GM18526 (cell line): ENCODE results near the gene HSPBP1.

Source experiments
- POLR2A ChIP-seq: IDR thresholded peaks from 3 replicates; pipeline ENCODE4 v1.6.1; 2011; ENCODE audit not compliant: insufficient read length; ENCODE audit errors: extremely low read depth

HSPBP1 gene, protein sequence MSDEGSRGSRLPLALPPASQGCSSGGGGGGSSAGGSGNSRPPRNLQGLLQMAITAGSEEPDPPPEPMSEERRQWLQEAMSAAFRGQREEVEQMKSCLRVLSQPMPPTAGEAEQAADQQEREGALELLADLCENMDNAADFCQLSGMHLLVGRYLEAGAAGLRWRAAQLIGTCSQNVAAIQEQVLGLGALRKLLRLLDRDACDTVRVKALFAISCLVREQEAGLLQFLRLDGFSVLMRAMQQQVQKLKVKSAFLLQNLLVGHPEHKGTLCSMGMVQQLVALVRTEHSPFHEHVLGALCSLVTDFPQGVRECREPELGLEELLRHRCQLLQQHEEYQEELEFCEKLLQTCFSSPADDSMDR

DNA sequence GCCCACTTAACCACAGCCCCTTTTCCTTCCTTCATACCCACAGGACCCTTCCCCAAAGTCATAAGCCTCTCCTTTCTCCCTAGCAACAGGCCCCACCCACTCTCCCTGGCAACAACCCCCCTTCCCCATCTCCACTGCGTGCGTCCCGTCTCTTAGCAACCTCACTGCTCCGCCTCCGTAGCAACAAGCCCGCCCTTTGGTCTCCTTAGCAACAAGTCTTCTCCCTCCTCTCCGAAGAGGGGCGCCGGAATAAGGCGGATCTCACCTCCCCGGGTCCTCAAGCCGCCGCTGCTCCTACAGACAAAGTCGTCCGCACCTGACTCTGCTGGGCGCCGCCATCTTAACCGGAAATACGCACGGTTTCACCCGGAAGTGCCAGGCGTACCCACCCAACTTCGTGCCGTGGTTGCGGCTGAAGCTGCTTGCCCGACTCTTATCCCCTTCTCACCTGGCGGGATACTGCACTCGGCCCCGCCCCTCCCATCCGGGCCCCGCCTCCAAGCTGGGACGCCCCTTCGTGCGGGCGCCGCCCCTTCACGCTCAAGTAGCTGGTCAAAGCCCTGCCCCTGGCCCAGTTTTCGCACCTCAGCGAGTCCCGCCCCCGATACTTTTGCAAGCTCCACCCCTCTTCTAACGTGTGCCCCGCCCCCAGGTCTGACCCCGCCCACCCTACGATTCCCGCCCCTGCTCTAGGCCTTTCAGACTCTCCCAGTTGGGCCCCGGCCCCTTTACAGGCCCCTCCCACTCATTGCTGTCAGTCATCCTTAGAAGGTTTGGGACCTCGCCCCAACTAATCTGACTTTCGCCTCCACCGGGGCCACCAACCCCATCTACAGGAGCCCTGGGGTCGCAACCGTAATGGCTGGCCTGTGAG lies at the start of gene HSPBP1:
Gene HSPBP1 (minus strand): TSS at position 341 of the 874 bp plus-strand sequence. CDS start 502 bp downstream, outside the sequence.
- peak; percentile 68 for TF ChIP-seq POLR2A

DNA sequence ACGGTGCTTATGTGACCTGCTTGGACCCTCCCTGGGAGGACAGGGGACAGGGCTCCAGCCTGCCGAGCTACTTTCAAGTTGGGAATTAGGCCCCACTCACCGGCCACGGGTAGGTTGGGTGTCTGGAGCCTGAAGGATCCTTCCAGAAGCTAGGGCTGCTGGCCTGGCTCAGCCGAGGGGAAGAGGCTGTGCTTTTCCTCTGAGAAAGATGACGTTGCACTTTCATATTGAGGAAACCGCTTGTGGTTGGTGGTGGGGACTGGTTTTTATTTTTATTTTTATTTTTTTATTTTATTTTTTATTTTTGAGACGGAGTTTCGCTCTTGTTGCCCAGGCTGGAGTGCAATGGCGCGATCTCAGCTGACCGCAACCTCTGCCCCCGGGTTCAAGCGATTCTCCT lies 45.3 kb upstream of the HSPBP1 start, which contains the start of gene TMEM150B:
Gene TMEM150B (minus strand): TSS at position 170 of the 400 bp plus-strand sequence. CDS start 4,305 bp downstream, outside the sequence.
- no peak for TF ChIP-seq POLR2A

DNA sequence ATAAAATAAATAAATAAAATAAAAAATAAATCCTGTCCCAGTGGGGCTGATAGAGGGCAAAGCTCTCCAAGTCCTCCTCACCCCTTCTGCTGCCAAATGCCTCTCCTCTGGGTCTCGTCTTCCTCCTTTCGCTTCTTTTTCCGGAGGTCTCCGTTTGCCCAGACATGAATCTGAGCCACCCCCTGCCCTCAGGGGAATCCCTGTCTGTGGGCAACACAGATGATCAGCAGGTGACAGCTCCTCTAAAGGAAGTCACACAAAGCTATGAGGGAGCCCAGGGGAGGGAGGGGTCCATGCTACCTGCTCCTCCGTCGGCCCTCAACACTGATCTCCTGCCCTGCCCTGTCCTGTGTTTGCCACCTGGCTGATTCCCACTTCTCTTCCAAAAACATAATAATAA lies 44.8 kb upstream of the HSPBP1 start:
- no peak for TF ChIP-seq POLR2A

DNA sequence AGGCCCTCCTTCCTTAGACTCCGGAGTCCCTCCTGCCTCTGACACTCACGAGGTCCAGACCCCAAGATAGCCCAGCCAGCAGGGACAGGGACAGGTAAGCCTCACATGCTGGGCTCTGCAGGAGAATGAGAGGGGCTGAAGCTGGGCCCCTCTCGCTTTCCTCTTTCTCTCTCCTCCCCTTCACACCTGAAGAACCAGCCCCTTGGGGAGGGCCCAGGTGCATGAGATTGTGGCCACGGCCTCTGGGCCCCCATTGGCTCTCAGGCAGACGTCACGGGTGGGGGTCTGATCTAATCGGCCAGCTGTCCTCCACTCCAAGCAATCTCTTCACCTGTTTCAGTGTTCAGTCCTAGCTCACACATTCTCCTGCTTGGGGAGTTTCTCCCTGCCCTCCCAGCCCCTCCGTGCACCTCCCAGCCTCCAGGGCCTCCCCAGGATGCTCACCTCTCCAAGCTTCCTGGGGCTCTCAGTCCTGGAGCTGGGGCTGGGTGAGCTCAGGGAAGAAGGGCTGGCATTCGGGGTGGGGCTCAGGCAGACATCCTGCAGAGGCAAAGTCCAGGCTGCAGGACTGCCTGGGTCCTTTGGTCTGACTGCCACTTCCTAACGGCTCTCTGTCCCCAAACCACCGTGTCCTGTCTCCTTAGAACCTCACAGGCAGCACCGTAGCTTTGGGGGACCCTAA lies 42.4 kb upstream of the HSPBP1 start:
- TF ChIP-seq POLR2A, result no peak

DNA sequence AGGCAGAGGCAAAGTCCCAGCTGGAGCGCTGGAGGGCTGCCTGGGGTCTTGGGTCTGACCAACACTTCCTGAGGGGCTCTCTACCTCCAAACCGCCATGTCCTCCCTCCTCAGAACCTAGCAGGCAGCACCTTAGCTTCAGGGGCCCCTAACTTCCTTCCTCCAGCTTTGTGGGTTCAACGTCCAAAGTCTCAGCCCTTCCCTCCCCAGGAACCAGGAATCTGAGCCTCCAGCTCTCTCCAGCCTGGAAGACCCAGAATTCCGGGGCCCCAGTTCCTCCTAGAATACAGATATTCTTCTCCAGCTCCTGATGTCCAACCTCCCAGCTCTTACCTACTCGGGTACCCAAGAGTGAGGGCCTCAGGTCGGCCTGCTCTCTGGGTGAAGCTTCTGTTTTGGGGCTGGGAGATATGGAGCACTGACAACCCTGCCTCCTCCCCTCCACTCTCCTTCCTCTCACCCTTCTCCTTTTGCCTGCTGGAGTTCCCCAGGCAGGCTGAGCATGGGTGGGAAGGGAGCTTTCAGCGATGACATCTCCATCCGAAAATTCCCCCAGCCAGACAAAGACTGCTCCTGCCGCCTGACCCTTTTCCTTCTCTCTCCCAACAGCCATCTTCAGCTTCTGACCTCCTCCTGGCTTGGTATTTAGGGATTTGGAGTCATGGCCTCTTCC lies 41.7 kb upstream of the HSPBP1 start:
- no peak for TF ChIP-seq POLR2A

DNA sequence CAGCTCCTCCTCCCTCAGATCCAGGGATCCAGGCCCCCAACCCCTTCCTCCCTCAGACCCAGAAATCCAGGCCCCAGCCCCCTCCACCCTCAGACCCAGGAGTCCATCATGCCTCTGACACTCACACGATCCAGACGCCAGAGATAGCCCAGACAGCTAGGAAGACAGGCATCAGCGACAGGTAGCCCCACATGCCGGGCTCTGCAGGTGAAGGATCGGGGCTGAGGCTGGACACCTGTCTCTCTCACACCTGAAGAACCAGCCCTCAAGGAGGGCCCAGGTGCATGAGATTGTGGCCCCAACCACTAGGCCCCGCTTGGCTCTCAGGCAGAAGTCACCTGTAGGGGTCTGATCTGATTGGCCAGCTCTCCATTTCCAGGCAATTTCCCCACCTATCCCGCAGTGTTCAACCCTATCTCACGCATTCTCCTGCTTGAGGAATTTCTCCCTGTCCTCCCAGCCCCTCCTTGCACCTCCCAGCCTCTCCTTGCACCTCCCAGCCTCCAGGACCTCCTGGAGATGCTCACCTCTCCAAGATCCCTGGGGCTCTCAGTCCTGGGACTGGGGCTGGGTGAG lies 41.0 kb upstream of the HSPBP1 start:
- no peak for TF ChIP-seq POLR2A

DNA sequence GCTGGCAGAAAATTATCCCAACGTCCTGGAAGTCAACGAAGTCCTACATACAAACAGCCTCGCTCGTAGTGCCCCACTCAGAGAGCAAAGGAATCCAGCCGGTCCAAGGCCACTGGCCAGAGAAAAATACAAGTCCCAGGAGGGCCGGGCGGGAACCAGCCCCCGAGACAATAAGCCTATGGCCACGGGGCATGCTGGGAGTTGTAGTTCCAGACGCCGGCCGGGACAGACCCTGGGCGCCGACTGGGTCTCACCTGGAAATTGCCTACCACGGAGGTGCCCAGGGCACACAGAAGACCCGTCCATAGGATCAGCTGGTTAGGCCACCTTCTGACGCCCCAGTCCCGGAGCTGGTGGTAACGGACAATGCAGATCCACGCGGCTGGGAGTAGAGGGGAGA lies 39.9 kb upstream of the HSPBP1 start:
- no peak for TF ChIP-seq POLR2A

DNA sequence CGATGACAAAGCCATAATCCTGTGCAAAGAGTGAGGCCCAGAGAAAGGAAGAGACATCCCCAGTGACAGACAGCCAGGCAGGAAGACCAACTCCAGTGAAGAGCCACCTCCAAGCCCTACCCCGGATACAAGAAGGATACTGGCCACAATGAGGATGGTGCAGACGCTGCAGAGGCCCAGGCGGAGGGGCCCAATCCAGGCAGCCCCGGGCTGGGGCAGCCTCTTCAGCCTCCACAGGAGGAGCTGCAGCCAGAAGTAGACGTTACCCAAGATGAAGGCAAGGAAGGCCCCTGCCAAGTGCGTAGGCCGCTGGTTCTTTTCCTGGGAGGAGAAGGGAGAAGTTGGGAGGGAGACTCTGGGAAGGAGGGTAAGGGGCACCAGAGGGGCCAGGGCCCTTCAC lies 36.7 kb upstream of the HSPBP1 start:
- TF ChIP-seq POLR2A, result no peak

DNA sequence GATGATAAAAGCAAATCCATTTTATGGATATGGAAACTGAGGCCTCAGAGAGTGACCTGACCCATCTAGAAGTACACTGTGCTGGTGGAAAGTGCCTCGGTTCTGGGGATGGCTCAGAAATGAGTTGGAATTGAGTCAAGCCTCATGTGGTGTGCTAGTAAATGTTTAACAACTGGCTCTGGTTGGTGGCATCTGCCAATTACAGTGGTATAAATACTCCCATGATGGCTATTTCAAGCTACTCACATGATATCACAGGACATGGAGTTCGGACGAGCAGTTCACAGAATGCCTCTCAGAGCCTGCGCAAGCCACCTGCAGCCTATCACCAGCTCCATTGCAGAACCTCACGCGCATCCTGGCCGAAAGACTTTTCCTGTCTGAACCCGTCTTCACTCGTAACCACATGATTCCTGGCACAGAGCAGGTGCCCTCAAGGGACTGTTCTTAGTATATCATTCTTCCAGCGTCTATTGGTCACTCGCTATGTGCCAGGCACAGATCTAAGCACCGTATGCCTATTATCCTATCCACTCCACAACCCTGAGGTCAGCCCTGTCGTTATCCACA lies 36.1 kb upstream of the HSPBP1 start:
- no peak for TF ChIP-seq POLR2A

DNA sequence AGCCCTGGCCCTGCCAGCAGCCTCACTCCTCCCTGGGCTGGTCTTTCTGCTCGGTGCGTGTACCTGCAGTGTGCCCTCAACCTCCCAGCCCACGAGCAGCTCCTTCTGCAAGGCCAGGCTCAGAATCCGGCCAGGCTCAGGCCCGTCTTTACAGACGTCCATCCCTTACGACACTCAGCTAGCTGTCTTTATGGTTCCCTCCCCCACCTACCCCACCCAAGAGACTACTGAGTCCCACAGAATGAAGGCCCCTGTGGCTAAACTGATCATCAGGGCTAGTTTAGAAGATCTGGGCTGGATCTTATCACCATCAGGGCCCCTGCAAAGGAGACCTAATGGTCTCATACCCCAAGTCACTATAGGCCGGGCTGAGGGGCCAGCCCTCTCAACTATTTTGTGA lies 34.5 kb upstream of the HSPBP1 start:
- TF ChIP-seq POLR2A, result no peak

DNA sequence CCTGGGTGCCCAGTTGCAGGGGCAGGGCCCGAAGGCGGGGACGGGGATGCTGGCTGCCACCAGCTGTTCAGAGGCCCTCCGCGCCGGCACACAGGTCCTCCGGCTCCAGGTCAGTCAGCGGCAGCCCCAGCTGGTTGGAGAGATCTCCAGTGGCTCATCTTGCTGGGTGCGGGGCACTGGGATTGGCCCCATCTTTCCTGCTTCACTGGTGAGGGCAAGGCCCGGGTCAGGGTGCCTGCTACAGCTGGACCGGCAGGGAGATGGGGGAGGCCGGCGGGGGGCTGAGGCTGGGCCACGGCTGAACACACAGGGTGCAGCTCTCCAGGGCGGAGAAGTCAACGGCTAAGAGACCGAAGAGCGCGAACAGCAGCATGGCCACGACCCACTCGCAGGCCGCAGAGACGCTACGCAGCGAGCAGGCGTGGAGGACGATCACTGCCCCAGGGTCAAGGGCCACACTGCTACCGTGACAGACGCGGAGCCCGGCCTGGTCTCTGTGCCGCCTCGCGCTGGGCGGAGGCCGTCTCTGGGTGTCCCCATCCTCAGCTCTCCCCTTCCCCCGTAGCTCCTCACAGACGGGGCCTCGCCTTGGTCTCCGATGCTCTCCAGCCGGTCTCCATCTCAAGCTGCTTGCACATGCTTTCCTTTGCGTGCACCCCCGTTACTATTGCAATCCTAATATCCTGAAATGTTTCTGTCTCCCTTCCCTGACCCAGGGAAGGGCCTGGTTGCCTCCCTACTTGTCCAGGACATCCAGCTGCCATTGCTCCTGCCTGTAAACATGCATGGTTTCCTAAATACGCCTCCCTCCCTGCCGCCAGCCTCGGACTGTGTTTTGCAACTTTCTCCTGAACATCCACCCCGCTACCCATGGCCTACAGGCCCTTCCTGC lies 33.0 kb upstream of the HSPBP1 start:
- TF ChIP-seq POLR2A, result no peak

DNA sequence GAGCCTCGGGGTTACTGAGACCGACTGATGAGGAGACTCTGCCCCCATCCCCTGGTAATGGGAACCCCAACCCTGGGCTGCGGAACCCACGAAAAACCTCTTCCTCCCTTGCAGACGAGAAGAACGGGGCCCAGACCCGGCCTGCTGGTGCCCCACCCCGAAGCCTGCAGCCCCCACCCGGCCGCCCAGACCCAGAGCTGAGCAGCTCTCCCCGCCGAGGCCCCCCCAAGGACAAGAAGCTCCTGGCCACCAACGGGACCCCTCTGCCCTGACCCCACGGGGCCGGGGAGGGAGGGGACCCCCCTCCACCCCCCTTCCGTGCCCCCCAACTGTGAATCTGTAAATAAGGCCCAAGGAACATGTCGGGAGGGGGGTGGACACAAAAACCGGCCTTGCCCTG lies 31.9 kb upstream of the HSPBP1 start:
- TF ChIP-seq POLR2A, result no peak

DNA sequence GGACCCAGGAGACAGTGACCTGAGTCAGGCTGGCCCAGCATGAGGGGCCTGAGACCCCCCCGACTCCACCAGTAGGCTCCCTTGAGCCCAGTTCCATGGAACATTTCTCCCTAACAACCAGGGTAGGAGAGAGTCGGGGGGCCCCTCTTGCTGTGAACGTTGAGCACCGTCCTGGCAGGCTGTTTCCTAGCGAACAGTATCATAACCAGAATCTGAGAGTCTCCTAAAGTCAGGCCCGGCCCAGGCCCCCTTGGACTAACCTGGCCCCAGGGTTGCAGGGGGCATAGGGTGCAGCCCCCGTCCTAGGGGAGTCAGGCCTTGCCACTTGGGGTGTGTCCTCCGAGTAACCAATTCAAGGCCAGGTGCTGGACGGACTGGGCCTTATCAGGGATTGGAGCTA lies 31.5 kb upstream of the HSPBP1 start:
- TF ChIP-seq POLR2A, result no peak

DNA sequence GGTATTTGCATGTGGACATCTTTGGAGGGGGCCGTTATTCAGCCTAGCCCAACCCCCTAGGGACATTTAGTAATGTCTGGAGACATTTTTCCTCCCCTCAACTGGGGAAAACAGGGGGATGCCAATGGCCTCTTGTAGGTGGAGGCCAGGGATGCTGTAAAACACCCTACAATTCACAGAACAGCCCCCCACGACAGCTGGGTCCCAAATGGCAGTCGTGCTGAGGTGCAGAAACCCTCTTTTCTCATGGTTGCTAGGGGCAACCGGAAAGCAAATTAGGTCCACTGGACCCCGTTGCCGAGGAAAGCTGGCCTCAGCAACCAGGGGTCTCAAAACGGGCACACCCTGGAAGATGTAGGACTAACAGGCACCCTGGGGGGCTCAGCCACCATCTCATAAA lies 30.6 kb upstream of the HSPBP1 start:
- TF ChIP-seq POLR2A, result no peak

DNA sequence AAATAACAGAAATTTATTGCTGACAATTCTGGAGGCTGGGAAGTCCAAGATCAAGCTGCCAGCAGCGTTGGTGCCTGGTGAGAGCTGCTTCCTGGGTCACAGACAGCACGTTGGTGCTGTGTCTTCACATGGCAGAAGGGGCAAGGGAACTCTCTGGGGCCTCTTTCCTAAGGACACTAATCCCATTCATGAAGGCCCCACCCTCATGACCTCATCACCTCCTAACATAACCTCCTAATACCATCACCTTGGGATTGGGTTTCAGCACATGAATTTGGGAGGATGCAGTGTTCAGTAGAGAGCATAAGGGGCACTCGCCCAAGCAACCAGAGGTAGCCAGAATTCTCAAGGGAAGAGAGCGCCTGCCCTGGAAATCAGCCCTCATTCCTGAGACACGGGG lies 29.5 kb upstream of the HSPBP1 start:
- TF ChIP-seq POLR2A, result no peak
